ENCODE results near the gene CD300A.

- TF ChIP-seq CTCF (conservative IDR thresholded peaks at IDR 0.05; ENCODE audit: low read depth, low read length) = no peak
- TF ChIP-seq EZH2 (IDR thresholded peaks at IDR 0.05; ENCODE audit: low read length, unreplicated experiment) = no peak
These were observed 53.6 kb downstream of the CD300A start for GRCh38 chr17:74520016-74520434.
